ENCODE results near the gene FOXK2. TPM values are rescaled to one million over a fixed set of nuclear protein-coding genes. Genes with fewer than 3 reads are reported as not detected.

Gene FOXK2
- total and polyA plus RNA-seq, 2 experiments from 2014 or later = 22.0 to 63.0 TPM

DNA sequence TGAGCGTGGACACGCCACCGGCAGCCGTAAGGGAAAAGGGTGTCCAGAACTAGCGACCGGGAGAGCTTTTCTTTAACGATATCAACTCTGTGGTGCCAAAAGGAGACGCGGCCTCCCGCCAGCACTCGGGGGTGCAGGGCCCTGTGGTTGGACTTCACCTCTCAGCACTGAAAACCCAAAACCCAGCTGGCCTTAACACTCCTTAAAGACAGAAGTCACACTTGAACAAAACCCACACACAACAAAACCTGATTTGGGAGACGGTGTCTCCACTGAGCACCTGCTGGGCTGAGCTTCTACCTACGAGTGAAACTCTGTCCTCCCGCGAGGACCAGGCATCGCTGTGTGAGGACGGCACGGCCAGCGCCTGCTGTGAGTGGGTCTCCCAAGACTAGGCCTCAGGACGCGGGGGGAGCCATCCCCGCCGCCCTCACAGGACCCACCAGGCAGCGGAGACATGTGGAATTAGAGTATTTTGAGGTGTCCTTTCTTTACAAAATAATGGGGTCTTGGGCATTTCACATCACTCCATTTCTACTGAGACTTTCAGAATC is 82.0 kb downstream of the FOXK2 start:
- Histone ChIP-seq H3K27ac (no peak overlapping the region), H3K9me3 (ENCODE audit: low read depth) (no peaks in the 10 kb centered on the region), H3K27me3 (no peaks in the 10 kb centered on the region), H3K4me3 (no peak overlapping the region), H3K4me1 (ENCODE audit: low read depth) (peaks cover 9% of the 10 kb centered on the region), H3K36me3 (peaks cover 36% of the 10 kb centered on the region)
- TF ChIP-seq, protein P1, sequence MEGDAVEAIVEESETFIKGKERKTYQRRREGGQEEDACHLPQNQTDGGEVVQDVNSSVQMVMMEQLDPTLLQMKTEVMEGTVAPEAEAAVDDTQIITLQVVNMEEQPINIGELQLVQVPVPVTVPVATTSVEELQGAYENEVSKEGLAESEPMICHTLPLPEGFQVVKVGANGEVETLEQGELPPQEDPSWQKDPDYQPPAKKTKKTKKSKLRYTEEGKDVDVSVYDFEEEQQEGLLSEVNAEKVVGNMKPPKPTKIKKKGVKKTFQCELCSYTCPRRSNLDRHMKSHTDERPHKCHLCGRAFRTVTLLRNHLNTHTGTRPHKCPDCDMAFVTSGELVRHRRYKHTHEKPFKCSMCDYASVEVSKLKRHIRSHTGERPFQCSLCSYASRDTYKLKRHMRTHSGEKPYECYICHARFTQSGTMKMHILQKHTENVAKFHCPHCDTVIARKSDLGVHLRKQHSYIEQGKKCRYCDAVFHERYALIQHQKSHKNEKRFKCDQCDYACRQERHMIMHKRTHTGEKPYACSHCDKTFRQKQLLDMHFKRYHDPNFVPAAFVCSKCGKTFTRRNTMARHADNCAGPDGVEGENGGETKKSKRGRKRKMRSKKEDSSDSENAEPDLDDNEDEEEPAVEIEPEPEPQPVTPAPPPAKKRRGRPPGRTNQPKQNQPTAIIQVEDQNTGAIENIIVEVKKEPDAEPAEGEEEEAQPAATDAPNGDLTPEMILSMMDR (IDR thresholded peaks at IDR 0.05; ENCODE audit: low read depth, low read length) = no peak
- no peak for DNase-seq (ENCODE audit: low read depth in 1 of 2, low spot score in 1 of 2)

DNA sequence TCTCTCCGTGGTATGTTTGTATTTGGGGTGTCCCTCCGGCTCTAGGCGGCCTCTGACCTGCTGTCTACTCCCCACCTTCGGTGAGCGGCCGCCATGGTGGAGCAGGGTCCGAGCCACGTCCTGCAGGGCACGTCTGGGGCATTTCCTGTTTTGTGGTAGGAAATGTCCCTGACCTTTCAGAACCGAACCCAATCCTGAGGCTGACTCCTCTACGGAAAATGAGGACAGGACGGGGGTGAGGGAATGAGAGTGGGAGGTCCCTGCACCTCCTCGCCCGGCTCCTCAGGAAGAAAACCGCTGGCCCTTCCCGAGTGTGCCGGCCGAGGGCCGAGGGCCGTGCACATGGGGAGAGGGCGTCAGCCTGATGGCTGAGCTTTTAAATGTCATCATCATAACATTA is 83.0 kb downstream of the FOXK2 start:
- no peak for DNase-seq (ENCODE audit: low read depth in 1 of 2, low spot score in 1 of 2)
- Histone ChIP-seq H3K27ac (no peak overlapping the region), H3K27me3 (no peaks in the 10 kb centered on the region), H3K4me1 (ENCODE audit: low read depth) (peaks cover 9% of the 10 kb centered on the region), H3K36me3 (peaks cover 32% of the 10 kb centered on the region), H3K4me3 (no peak overlapping the region), H3K9me3 (ENCODE audit: low read depth) (no peaks in the 10 kb centered on the region)
- TF ChIP-seq, protein P1 (IDR thresholded peaks at IDR 0.05; ENCODE audit: low read depth, low read length) = no peak

DNA sequence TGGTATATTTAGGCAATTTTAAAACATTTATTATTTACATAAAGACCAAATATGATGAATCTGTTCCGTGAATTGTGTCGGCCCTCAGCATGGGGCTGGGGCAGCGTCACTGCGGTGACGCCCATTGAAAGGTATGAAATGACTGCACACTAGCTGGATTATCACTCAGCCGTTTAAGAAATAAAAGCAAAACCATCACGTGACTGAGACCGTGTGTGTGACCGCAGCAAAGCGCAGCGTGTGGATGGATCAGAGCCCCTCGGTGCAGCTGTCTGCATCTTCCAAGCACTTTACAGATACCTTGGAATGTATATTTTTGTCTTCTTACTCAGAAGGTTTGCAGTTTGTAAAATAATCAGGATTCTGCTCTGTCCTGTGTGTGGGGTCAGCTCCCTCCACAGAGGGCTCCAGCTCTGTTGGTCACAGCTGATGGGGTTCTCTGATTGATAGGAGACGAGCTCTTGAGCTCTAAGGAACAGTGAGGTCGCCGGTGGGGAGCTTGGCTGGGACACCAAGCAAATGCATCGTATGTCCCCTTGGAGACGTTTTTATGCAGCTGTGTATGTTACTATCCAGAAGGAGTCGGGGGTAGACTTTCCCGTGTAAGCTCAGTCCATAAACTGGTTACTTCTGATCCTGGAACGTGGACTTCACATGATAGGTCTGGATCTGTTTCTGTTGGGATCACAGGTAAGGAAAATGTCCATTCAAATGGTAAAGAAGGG is 83.6 kb downstream of the FOXK2 start:
- Histone ChIP-seq H3K27ac (peak overlapping the region; percentile 10), H3K4me3 (no peak overlapping the region), H3K36me3 (peaks cover 32% of the 10 kb centered on the region), H3K9me3 (ENCODE audit: low read depth) (no peaks in the 10 kb centered on the region), H3K4me1 (ENCODE audit: low read depth) (peaks cover 9% of the 10 kb centered on the region), H3K27me3 (no peaks in the 10 kb centered on the region)
- TF ChIP-seq, protein P1 (IDR thresholded peaks at IDR 0.05; ENCODE audit: low read depth, low read length) = no peak
- DNase-seq (ENCODE audit: low read depth in 1 of 2, low spot score in 1 of 2) = no peak

DNA sequence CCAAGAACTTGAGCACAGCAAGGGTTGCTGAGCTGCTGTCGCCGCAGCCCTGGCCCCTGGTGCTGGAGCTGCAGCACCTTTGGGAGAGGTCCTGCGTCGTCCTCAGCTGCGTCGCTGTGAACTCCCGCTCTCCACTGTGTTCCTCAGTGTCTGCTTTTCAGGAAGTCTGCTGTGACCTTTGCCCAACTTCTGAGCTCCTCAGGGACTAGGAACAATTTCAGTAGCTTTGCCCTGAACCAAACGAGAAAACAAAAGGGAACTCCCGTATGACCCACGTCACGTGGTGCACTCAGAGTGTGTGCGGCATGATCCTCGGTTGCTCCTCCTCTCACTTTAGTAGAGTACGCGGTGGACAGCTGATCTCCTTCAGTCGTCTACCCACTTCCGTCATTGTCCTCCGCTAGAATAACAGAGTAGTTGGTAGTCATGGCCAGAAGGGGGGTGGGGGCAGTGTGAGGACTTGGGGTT is 84.5 kb downstream of the FOXK2 start:
- Histone ChIP-seq H3K9me3 (ENCODE audit: low read depth) (no peaks in the 10 kb centered on the region), H3K4me1 (ENCODE audit: low read depth) (peaks cover 9% of the 10 kb centered on the region), H3K4me3 (no peak overlapping the region), H3K36me3 (peaks cover 32% of the 10 kb centered on the region), H3K27me3 (no peaks in the 10 kb centered on the region), H3K27ac (peak overlapping the region; percentile 54)
- peak in 1 of 2 donors; percentile 58 for DNase-seq (ENCODE audit: low read depth in 1 of 2, low spot score in 1 of 2)
- TF ChIP-seq, protein P1 (IDR thresholded peaks at IDR 0.05; ENCODE audit: low read depth, low read length) = no peak

DNA sequence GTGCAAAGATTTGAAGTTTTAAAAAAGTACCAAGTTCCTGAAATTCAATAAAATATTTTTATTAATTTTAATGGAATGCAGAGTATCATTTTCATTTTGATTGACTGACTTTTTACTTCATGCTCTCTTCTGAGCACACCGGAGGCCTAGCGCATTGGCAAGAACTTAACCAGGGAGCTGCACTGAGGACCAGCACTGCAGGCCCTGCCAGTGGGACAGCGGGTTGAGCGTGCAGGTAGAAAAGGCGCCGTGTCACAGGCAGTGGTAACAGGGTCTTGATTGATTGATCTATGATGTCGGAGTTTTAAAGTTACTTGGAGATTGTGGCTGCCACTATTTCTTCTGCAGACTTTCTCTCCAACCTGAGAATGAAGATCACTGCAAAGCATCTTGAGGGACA is 85.0 kb downstream of the FOXK2 start:
- Histone ChIP-seq H3K27ac (peak overlapping the region; percentile 54), H3K27me3 (no peaks in the 10 kb centered on the region), H3K4me3 (no peak overlapping the region), H3K4me1 (ENCODE audit: low read depth) (peaks cover 9% of the 10 kb centered on the region), H3K36me3 (peaks cover 32% of the 10 kb centered on the region), H3K9me3 (ENCODE audit: low read depth) (no peaks in the 10 kb centered on the region)
- TF ChIP-seq, protein P1 (IDR thresholded peaks at IDR 0.05; ENCODE audit: low read depth, low read length) = no peak
- DNase-seq (ENCODE audit: low read depth in 1 of 2, low spot score in 1 of 2) = no peak

All from cardiac muscle cell (in vitro differentiated cells and primary cell).